NCI-H146 (cell line): ENCODE results near the gene SULT1C2.
A peak's percentile ranks its signal among the peaks of the same experiment; 100 is the strongest.

Experiments used
- DNase-seq: peaks from one replicate; lab custom pipeline; 2025; lab: John Stamatoyannopoulos, UW

The SULT1C2 gene

DNA sequence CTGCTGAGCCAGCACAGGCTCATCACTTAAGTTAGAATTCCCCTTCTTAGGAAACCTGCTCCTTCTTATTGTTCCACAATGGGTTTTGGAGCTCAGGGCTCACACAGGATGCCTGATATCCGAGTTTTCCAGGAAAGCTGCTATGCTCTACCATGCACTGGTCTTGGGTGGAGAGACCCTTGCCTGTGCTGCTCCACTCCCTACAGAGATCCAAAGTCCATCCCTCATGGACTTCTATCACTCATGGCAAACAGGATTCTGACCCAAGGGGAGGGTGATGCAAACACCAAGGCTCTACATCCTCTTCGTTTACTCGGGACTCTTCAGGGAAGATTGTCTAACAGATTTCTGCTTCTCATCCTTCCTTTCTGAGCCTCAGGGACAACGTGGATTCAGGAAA lies 5.2 kb downstream of the SULT1C2 start:
- no peak for DNase-seq

DNA sequence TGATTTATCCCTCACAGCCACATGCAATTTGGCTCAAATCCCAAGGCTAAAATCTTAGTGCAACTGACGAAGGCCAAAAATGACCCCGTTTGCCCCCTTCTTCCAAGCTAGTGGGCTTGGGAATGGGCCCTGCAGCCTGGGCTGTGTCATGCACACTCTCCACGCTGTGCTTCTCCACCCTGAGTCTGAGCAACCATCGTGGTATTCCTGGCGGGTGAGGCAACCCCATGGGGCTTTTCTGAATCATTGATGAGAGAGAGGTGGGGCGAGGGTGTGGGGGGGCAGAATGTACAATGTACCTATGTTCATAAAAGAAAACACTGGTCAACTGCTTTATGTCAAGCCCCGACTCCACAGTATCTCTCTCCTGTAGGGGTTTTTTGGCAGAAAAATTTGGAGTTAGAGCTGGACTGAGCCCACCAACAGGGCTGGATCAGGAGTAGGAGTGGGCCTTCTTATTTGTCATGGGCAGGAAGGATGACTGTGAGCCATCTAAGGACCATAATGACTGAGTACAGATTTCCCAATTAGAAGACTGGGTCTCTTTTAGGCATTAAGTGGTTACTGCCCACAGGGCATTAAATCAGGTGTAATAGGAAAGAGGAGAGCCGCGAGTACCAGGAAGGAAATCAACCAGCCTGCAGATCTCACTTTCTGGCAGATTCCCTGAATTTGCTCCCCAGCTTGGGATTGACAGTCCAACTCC lies 8.9 kb downstream of the SULT1C2 start:
- DNase-seq: no peak

DNA sequence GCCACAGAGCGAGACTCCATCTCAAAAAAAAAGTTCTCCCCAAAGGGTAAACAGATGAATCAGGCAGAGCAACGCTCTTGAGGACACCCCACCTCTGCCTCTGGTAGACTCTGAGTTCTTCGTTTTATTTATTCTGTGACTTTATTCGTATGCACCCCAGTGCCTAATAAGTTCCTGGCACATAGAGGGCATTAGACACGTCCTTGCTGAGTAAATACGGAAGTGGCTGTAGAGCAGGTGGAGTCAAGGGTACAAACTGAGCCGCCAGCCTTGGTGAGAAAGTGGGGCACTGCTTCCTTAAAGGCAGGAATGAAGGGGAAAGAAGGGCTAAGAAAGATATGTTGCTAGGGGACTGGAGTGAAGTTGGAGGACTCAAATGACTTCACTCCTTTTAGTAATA lies 12.9 kb downstream of the SULT1C2 start:
- no peak for DNase-seq

DNA sequence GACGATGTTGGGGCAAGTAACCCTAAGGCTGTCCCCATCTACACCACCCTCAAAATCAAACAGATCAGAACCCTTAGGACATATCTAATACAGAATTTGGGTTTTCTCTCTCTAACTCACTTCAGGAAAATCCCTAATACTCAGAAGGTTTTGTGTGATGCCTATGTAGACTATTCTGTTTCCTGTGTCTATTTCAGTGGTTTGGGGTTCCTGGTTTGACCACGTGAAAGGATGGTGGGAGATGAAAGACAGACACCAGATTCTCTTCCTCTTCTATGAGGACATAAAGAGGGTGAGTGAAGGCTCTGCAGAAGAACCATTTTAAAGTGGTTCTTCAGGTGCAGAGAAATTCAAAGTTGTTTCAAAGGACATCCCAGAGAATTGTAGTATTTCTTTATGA lies 16.3 kb downstream of the SULT1C2 start:
- DNase-seq: no peak

DNA sequence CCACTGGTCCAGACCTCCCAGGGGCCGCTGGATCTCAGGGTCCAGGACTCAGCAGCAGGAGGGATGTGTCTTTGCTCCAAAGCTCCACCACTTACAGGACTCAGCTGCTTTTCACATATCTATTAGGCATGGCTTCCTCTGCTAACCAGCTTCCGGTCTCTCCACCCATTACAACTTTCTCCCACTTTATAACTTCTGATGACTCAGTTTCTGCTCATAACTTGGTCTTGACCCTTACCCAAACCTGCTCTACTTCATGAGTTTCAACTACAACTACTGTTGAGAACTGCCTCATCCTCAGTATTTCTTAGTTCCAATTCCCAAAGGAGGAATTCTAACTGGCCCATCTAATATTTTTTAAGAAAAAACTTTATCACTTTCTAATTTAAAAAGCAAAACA lies 17.2 kb downstream of the SULT1C2 start:
- DNase-seq: no peak

DNA sequence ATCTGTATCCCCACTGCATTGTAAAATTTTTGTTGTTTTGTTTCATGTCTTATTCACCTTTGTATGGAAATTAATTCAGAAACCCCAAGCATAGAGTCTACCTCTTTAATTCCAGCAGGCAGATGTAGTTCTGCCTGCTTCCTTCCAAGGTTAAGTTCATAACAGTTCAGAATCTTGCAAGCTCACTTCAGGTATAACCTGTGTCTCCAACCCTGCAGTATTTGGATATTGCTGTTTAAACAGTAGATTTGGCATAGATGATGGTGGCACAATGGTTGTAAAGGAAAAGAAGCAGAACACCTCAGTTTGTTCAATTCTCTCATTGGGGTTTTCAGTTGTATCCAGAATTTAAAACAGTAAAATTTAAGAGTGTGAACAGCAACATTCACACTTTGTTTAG lies 21.2 kb downstream of the SULT1C2 start:
- DNase-seq: no peak

DNA sequence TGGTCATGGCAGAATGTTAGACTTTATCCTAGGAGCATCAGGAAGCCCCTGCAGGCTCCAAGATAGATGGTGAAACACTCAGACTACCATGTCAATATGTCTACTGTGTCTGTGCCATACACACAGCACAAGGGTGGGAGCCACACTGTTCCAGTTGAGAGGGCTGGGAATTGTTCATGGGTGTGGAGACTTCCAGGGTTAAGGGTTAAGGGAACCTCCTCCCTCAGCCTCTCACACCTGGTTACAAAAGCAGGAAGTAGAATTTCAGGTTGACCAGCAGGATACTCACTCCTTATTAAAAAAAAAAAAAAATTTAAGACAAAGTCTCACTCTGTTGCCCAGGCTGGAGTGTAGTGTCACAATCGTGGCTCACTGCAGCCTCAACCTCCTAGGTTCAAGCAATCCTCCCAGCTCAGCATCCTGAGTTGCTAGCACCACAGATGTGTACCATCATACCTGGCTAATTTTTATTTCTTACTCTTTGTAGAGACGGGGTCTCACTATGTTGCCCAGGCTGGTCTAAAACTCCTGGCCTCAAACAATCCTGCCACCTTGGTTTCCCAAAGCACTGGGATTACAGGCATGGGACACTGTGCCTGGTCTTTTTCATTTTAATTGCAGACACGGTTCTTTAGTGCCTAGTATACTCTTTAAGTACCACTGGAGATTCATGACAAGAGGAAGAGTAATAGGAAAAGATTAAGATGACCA lies 26.0 kb downstream of the SULT1C2 start:
- DNase-seq: no peak

DNA sequence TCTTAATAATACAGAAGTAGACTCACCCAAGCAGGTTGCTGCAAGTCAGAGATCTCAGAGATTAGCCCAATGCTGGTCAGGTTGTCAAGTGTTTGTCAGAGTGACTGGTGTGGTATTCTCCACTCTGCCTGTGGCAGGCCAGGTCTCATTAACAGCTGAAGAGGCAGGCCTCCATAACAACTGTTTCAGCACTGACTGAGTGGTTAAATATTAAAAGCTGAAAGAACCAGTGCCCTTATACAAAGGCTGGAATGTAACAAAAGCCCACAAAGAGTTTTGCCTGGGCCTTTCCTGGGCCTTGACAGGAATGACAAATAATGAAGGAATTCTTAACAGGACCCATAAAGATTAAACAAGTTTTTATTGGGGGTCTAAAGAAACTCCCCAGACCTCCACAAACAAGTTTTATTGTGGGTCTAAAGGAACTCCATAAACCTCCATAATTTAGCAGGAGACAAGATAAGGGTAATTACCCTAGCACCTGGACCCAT lies 26.8 kb downstream of the SULT1C2 start:
- no peak for DNase-seq

DNA sequence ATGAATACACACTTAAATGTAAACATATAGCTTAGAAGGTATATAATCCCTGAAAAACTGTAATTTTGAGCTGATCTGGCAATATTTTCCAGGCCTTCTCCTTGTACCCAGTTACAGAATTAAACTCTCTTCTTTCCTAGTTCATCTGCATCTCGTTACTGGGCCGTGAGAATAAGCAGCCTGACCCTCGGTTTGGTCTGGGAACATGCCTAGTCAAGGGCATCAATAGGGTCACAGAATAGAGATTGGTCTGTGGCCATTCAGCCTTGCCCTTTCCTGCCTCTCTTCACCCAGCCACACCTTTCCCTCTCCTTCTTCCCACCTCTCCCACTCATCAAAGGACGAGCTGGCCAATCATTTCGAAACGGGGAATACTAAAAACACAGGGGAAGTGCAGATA lies 27.3 kb downstream of the SULT1C2 start:
- DNase-seq: peak; percentile 45

DNA sequence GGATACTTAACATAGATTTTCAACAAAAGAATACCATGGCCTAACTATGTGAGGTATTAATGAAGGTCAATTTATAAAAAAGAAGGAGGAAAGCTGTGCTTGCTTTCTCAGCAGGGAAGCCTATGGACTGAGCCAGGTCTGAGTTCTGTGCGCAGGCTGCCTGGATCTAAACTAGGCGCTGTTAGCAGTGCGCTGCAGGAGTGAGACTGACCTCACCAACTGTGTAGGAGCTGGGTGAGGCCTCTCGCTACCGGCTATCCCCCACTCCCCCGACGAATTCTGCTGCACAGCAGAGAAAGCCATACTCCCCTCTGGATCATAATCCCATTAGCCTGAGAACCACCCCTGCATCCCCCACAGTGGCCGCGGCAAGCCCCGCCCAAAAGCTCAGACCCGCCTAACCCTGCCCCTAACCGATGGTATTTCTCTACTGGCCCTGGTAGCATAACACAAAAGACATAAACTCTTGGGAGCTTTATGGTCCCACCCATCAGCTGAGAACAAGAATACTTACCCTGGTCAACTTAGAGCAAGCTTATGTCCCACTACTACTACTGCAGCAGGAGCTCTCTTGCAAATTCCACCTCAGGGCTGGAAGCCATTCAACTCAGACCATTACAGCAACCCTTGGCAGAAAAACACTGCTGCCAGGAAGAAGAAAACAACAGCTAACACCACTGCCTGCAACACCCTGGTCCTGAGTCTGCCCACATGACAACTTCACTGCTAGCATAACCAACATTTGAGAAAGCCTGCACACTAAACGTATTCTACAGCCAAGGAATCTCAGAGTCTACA lies 28.0 kb downstream of the SULT1C2 start:
- peak; percentile 53 for DNase-seq

DNA sequence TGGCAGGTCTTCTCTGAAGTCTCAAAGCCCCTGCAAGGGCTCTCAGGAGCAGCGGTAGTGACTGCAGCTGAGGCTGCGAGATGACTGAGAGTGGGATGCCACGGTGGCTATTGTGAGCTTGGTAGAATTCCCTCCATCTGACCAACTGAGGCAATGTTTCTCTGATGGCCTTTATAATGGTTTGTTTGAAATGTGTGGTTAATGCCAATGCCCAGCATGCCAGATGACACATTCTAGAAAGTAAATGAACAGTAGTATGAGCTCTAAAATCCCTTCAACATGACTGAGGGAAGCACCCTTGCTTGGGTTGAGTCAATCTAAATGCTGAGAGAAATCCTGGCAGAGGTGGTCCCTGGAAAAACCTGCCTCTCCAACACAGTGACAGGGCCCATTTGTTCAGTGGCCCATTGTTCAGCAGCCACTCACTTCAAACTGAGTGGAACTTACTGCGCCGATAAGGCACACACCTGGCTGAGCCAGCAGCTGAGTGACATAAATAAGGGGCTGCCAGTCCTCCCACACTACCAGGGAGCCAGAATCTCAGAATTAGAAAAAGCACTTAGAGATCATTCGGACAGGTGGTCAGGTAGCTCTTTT lies 31.7 kb downstream of the SULT1C2 start:
- DNase-seq: no peak

DNA sequence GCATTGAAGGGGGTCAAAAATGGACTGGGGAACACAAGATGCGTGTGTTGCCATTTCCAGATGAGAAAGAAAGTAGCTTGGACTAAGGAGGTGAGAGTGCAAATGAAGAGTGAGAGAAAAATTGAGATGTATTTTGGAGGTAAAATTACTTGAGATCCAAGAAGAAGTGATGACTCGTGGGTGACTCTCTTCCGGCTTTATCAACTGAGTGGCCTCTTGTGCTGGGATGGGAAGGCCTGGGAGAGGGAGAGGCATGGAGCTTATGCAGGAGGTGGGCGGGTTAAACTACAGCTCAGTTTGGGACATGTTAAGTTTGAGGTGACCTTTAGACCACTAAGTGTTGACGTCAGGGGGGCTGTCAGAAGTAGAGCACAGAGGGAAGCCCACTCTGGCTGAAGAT lies 34.9 kb downstream of the SULT1C2 start:
- DNase-seq: no peak

DNA sequence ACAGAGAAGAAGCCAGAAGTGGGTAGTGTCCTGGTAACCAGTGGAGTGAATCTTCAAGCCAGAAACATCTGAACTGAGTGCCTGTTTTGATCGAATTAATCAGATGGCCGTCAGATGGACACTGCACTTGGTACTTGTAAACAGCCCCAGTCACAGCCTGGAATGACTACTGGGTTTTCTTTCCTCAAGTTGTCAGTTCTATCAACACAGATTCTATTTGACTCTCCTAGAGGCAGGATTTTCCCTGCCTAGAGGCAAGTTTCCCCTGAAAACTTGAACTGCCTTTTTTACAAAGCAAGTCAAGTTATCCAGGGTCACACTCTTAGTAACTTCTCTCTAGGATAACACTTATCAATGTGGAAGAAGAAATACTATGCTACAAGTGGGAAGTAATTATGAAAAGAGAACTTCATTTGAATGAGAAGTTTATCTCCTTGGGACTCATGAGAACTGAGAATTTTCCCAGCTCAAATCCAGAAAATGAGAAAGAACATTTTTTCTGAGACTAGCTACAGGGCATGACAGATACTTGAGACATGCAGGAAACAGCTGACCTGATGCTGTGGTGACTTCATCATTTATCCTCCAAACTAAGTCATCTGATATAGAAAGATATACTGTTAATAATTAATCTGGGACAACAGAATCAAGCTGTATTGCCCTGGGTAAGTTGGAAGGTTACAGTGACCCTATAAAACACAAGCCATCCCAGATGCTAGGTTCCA lies 36.0 kb downstream of the SULT1C2 start:
- DNase-seq: no peak

DNA sequence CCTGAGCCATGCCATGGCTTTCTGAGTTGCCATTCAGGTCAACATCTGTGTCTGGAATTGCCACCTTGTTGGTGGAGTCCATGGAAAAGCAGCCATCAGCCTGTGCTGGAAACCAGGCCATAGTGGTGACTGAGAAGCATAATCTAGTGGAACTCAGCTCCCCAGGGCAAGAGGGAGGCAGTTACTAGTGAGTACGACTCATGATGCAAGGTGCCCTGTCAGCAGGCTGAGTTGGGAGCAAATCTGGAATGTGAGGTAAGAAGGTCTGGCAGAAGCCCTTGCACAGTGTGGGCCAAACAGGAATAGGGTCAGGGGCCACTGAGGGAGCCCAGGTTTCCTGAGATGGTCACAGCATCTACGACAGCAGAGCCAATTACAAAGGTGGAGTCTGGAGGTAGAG lies 37.1 kb downstream of the SULT1C2 start:
- no peak for DNase-seq

DNA sequence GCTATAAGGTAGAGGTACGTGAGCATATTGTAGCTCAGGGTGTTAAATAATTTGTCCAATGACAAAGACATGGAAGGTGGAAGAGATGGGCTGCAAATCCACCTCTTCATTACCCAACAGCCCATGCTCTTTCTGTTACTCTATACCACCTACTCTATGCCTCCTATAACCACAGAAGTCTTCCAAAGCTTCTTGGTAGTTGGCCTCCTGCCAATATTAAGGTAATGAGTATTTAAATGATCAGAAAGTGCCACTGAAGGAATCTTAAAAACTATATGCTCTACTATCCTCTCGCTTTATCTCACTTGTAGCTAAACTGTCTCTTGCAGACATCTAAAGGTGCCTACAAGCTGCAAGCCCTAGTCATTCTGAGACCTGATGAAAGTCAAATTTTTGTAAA lies 41.1 kb downstream of the SULT1C2 start:
- DNase-seq: no peak

DNA sequence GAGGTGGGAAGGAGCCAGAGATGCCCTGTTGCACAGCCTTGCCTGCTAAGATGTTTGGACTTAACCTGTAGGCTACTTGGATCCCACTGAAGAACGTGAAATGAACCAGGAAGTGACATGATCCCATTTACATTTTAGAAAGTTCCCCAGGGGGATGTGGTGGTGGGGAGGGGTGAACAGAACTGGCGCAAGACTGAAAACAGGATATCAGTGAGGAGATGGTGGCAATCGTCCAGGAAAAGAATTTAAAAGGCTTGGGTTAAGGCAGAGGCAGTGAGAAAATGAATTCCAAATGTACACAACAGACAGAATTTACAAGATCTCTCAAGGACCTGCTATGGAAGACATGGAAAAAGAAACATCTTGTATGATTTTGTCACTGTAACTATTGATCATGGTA lies 42.3 kb downstream of the SULT1C2 start:
- no peak for DNase-seq

DNA sequence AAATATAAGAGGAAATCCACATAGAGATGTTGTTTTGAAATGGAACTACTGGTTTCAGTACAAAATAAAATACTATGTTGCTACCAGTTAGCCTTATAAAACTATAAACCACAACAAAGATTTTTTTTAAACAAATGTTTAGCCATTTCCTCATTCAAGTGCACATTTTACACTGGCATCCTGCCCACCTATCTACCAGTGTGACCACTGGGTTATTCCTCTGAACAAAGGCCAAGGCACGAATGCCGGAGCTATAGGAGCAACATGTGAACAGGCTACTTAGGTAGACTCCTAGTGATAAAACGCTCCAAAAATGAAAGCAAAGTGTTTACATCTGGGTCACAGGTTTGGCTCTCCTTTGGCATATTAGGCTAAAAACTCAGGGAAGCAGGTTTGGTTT lies 57.3 kb downstream of the SULT1C2 start:
- DNase-seq: no peak

DNA sequence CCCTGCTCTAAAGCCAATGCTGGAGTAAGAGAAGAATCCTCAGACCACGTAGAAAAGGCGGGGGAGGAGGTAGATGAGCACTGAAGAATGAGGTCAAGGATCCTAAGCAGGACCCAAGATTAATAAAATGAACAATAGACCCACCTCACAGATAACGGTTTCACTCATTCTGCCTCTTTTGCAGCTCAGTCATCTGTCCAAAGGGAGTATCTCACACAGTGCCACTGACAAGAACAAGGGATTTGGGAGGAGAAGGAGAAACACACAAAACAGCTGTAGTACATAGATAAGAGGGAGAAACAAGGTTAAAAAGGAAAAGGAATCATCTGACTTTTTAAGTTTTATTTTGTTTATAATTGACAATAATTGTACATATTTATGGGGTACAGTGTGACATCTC lies 58.1 kb downstream of the SULT1C2 start:
- DNase-seq: no peak

DNA sequence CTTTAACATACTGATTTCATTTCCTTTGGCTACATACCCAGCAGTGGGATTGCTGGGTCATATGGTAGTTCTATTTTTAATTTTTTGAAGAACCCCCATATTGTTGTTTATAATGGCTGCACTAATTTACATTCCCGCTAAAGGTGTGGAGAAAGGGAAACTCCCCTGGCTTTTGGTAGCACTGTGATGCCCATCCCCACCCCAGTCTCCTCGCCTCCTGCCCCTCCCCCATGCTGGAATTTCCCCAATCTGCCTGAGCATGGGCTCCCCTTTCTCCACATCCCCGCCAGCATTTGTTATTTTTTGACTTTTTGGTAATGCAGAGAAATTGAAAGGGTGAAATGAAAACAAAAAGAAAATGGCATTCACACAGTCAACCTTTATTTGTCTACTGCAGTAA lies 59.1 kb downstream of the SULT1C2 start:
- no peak for DNase-seq

DNA sequence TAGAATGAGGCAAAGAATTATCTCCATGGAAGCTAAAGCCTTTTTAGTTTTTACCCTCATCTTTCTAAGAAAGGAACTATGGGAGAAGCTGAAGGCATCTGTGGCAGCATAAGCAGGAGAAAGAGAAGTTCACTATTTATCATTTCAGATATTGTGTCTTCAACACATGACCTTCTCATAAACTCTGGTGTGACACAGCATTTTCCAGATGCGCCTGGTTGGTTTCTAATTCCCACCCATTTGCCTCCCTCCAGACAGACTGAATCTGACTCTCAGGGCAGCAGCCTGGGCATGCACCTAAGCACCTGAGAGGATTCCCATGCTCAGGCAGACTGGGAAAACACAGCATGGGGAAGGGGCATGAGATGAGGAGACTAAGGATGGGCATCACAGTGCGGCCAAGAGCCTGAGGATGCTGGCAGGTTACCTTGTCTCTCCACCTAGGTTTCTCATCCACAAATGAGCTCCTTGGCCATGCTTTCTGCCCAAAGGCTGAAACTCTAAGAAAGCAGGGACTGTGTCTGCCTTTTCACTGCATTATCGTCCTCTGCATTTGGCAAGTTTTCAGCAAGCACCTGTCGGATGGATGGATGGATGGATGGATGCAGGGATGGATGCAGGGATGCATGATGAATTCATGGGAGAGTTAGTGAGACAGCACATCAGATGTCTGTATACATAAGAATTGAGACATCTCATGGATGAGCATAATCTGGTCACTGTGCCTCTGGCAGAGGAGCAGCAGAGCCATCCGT lies 60.3 kb downstream of the SULT1C2 start:
- DNase-seq: no peak

DNA sequence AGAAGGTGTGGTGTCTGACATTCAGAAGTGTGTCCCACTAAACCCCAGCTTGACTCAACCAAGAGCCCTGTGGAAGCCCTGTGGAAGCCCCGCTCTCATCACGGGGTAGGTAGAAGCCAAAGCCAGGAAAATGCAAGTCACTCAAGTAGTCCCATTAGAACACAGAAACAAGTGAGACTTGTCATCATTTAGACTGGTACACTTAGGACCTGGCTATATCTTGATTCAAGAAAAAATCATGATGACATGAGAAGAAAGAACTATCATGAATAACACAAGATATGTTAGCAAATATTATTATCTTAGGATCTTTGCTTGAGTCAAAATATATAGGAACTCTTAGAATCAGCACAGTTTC lies 60.9 kb downstream of the SULT1C2 start:
- no peak for DNase-seq
